Myometrial cell (primary cell): ENCODE results near the gene NCS1. TPM values are rescaled to one million over a fixed set of nuclear protein-coding genes. Genes with fewer than 3 reads are reported as not detected.

Experiments
- total RNA-seq: library from RNA; depleted of rRNA; stranded (reverse); fragments of >200 nt; gene quantifications from 2 replicates; pipeline ENCODE4 v1.2.3, GENCODE V29; 2015

NCS1 gene
- 49.6 and 50.2 TPM in 2 replicates for total RNA-seq

DNA sequence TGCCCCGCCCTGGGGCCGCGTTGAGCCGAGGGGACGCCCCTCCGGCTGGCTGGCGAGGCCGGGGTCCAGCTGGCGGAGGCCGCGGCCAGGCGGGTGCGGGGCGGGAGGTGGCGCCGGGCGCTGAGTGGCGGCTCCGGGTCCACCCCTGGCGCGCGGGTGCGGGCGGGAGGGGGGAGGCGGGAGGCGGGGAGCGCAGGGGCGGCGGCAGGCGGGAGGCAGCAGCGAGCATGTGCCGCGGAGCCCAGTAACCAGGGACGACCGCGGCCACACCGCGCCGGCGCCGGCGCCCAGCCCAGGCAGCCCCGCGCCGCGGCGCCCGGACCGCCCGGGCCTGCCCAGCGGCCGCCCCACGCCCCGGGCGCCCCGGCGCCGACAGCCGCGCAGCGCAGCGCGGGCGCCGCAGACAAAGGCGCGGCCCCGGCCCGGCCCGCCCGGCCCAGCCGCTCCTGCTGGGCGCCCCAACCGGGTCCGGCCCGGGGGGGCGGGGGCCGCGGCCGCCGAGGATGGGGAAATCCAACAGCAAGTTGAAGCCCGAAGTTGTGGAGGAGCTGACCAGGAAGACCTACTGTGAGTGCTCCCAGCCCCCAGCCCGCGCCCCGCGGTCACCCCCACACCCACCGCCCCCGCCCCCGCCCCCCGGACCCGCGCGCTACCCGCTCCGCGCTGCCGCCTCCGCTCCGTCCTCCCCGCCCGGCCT lies at the start of gene NCS1:
NCS1 (plus strand) TSS at position 244 of the 697 bp plus-strand sequence; CDS start at position 504, 260 bp downstream.

DNA sequence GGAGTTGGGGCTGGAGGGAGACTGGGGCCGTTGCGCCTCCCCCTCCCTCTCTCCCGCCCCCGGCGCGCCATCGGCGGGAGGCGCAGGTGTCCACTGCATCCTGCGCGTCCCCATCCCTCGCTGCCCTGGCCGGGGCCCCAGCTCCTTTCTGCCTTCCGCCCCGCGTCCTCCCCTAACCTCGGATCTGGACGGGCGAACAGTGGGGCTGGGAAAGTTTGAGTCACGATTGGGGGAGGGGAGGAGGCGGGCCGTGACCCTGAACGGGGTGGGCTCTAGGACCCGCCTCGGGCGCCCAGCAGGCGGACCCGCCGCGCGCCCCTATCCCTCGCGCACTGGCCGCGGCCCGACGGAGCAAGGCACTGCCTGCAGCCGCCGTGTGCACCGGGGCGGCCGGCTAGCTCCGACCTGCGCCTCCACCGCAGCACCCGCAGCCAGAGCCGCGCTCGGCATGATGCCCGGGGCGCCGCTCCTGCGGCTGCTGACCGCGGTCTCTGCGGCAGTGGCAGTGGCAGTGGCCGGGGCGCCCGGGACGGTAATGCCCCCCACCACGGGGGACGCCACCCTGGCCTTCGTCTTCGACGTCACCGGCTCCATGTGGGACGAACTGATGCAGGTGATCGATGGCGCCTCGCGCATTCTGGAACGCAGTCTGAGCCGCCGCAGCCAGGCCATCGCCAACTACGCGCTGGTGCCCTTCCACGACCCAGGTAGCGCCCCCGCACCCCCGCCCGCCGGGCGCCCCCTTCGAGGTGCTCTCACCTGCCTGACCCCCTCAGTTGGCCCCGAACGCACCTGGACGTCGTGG lies 93.4 kb downstream of the NCS1 start, which contains the start of gene HMCN2:
HMCN2 (plus strand) TSS at position 330 of the 805 bp plus-strand sequence; CDS start at position 449, 119 bp downstream.

Other genes with a start within 250 kb of the NCS1 start
- 11.2 and 16.7 TPM in 2 replicates for gene FNBP1, start 129.2 kb upstream of the NCS1 start, total RNA-seq
- gene GPR107, start 118.5 kb upstream of the NCS1 start, total RNA-seq: 23.1 and 26.6 TPM in 2 replicates
- gene HMCN2, start 93.4 kb downstream of the NCS1 start, total RNA-seq: not detected in 2 replicates